ENCODE measurements around the gene TRDN.

Gene TRDN

DNA sequence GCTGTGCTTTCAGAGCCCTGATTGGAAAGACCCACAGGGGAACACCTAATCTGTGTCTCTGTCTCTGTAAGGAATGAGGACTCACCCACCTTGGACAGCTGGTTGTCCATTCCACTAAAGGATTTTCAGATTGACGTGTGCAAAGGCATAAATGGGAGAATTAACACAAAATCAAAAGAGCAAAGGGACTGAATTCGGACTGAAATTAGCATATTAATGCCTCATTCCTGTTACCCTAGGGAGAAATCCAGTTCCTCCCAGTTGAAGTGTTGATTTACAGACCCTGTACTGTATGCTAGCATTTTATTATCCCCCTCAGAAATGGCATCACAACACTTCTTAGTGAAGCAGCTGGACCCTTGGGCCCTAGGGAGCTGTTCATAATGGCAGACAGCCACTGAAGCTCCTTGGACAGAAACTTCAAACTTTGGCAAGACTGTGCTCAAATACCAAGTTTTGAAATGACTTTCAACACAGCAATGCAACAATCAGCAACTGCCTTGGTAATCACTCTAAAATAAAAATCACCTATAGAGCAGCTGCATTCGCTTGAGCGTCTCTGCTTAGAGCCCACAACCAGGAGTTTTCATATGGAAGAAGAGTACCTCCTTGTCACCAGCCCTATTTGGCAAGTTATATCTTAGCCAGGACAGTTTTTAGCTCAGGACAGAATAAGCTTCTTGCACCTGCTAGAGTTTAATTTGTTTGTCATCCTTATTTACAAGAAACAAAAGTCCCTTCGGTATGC, 118.1 kb downstream of the TRDN start:
- DNase-seq (ENCODE audit: extremely low read depth, insufficient read length), result no peak
- no peaks in the 10 kb centered on the region for H3K27me3 ChIP-seq (replicated peaks; ENCODE audit: control insufficient read depth, insufficient read depth, low read length)
- H3K4me3 ChIP-seq (replicated peaks; ENCODE audit: low read depth, low read length), result no peak overlapping the region
- H3K36me3 ChIP-seq (ENCODE audit: control insufficient read depth, insufficient read depth, low read length), result no peaks in the 10 kb centered on the region
- TF ChIP-seq, protein P1, sequence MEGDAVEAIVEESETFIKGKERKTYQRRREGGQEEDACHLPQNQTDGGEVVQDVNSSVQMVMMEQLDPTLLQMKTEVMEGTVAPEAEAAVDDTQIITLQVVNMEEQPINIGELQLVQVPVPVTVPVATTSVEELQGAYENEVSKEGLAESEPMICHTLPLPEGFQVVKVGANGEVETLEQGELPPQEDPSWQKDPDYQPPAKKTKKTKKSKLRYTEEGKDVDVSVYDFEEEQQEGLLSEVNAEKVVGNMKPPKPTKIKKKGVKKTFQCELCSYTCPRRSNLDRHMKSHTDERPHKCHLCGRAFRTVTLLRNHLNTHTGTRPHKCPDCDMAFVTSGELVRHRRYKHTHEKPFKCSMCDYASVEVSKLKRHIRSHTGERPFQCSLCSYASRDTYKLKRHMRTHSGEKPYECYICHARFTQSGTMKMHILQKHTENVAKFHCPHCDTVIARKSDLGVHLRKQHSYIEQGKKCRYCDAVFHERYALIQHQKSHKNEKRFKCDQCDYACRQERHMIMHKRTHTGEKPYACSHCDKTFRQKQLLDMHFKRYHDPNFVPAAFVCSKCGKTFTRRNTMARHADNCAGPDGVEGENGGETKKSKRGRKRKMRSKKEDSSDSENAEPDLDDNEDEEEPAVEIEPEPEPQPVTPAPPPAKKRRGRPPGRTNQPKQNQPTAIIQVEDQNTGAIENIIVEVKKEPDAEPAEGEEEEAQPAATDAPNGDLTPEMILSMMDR (IDR thresholded peaks at IDR 0.05; ENCODE audit: insufficient read depth, low read length, poor library complexity, severe bottlenecking), result no peak

DNA sequence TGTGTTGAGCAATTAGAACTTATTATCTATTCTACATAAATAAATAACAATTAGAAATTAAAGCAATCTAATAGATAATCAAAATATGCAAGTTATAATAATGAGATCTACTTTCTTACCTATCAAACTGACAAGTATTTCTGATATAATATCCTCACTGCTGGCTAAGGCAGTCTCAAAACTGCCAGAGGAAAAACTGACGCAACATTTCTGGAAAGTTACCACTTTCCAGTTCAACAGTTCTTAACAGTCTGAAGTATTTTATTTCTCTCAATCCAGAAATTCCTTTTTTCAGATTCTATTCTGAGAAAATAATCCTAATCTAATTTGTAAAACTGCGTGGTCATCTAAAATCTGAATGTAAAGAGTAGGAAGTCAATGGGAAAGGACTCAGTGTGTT, 121.0 kb downstream of the TRDN start:
- no peak overlapping the region for H3K4me3 ChIP-seq (replicated peaks; ENCODE audit: low read depth, low read length)
- TF ChIP-seq, protein P1 (IDR thresholded peaks at IDR 0.05; ENCODE audit: insufficient read depth, low read length, poor library complexity, severe bottlenecking), result no peak
- DNase-seq (ENCODE audit: extremely low read depth, insufficient read length), result no peak
- H3K36me3 ChIP-seq (ENCODE audit: control insufficient read depth, insufficient read depth, low read length), result no peaks in the 10 kb centered on the region
- no peaks in the 10 kb centered on the region for H3K27me3 ChIP-seq (replicated peaks; ENCODE audit: control insufficient read depth, insufficient read depth, low read length)

DNA sequence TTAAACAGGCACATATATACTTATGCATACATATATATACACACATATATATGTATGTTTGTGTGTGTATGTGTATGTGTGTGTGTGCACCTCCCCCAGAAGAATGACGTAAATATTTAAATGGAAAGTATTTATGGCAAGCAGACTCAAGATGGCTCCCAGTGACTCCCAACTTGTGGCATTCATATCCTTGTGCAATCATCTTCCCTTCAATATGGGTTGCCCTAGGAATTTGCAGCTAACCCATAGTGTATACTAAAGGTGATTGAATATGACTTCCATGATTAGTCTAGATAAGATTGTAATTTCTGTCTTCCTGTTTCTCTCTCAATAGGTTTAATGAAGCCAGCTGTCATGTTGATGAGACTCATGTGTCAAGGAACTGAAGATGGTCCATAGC, 127.6 kb downstream of the TRDN start:
- TF ChIP-seq, protein P1 (IDR thresholded peaks at IDR 0.05; ENCODE audit: insufficient read depth, low read length, poor library complexity, severe bottlenecking), result no peak
- H3K27me3 ChIP-seq (replicated peaks; ENCODE audit: control insufficient read depth, insufficient read depth, low read length), result no peaks in the 10 kb centered on the region
- DNase-seq (ENCODE audit: extremely low read depth, insufficient read length), result no peak
- H3K36me3 ChIP-seq (ENCODE audit: control insufficient read depth, insufficient read depth, low read length), result no peaks in the 10 kb centered on the region
- no peak overlapping the region for H3K4me3 ChIP-seq (replicated peaks; ENCODE audit: low read depth, low read length)

DNA sequence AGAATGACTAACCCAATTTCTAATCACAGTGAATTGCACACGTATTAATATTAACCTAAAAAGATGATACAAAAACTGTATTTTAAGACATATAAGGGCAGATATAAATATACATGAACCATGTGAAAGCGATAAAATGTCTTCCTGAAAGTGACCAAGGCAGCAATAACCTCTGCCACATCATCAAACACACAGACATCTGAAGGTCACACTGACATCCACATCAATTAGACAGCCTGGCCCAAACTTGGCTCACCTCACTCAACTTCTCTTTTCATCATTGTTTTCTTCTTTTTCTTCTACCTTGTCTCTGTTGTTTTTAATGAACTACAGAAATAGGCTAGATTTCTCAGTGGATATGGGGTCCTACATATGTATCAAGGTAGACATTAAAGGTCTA, 128.5 kb downstream of the TRDN start:
- DNase-seq (ENCODE audit: extremely low read depth, insufficient read length), result no peak
- no peak overlapping the region for H3K4me3 ChIP-seq (replicated peaks; ENCODE audit: low read depth, low read length)
- no peaks in the 10 kb centered on the region for H3K36me3 ChIP-seq (ENCODE audit: control insufficient read depth, insufficient read depth, low read length)
- TF ChIP-seq, protein P1 (IDR thresholded peaks at IDR 0.05; ENCODE audit: insufficient read depth, low read length, poor library complexity, severe bottlenecking), result no peak
- no peaks in the 10 kb centered on the region for H3K27me3 ChIP-seq (replicated peaks; ENCODE audit: control insufficient read depth, insufficient read depth, low read length)

DNA sequence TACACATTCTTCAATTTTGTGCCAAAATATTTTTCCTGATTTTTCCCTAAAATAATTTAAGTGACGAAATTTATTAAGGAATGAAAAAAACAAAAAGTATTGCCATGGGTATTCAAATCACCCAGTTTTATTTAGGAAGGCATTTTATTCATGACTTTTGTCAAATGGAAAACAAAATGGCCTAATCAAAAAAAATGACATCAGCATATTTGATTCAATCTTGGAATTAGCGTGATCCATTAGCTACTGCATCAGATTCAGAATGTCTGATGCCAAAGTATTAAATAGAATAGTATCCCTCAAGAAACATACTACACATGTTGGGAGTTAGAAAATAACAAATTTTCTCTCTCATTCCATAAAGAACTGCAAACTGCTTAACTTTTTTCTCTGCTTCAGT, 129.2 kb downstream of the TRDN start:
- Histone ChIP-seq H3K36me3 (ENCODE audit: control insufficient read depth, insufficient read depth, low read length) (no peaks in the 10 kb centered on the region), H3K27me3 (replicated peaks; ENCODE audit: control insufficient read depth, insufficient read depth, low read length) (no peaks in the 10 kb centered on the region), H3K4me3 (replicated peaks; ENCODE audit: low read depth, low read length) (no peak overlapping the region)
- no peak for DNase-seq (ENCODE audit: extremely low read depth, insufficient read length)
- TF ChIP-seq, protein P1 (IDR thresholded peaks at IDR 0.05; ENCODE audit: insufficient read depth, low read length, poor library complexity, severe bottlenecking), result no peak

DNA sequence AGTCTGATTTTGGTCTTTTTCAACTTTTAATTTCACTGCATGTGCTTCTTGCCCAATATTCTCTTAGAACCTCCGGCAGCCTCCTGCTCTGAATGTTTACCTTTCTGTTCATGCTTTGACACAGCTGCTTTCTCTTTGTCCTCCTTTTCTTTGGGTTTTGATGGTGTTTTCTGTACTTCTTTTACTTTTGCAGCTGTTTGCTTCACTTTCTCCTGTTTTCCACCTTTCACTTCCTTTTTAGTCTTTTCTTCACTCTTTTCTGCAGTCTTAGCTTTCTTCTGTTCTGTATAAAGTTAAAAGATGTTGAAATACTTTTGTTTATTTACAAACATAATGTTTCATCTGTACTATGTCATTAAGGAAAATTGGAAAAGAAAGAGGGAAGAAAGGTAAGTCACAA, 133.1 kb downstream of the TRDN start:
- no peaks in the 10 kb centered on the region for H3K36me3 ChIP-seq (ENCODE audit: control insufficient read depth, insufficient read depth, low read length)
- H3K27me3 ChIP-seq (replicated peaks; ENCODE audit: control insufficient read depth, insufficient read depth, low read length), result no peaks in the 10 kb centered on the region
- TF ChIP-seq, protein P1 (IDR thresholded peaks at IDR 0.05; ENCODE audit: insufficient read depth, low read length, poor library complexity, severe bottlenecking), result no peak
- no peak for DNase-seq (ENCODE audit: extremely low read depth, insufficient read length)
- no peak overlapping the region for H3K4me3 ChIP-seq (replicated peaks; ENCODE audit: low read depth, low read length)
